Urinary bladder (tissue), 4 donors: Measurements from ENCODE around the gene PLEKHA6. TPM values are rescaled to one million over a fixed set of nuclear protein-coding genes. Genes with fewer than 3 reads are reported as not detected.
"Not testable (repeated sequence)": the region's sequence is repeated elsewhere in the genome, so short reads cannot be mapped to it uniquely, and the experiment has no call there.

Source experiments
- DNase-seq: peaks from one replicate; pipeline ENCODE4 v3.0.0-alpha.2; 2015; ENCODE audit errors: extremely low spot score
- H3K27ac ChIP-seq: one replicate; pipeline ENCODE4 v1.5.1; 2013; ENCODE audit warnings: low read depth, mild to moderate bottlenecking, moderate library complexity
- H3K36me3 ChIP-seq: one replicate; pipeline ENCODE4 v1.6.1; 2013; ENCODE audit warnings: mild to moderate bottlenecking, moderate library complexity; ENCODE audit not compliant: insufficient read depth
- H3K4me1 ChIP-seq: one replicate; pipeline ENCODE4 v1.6.1; 2013; ENCODE audit warnings: mild to moderate bottlenecking, moderate library complexity; ENCODE audit not compliant: insufficient read depth
- H3K4me3 ChIP-seq: one replicate; pipeline ENCODE4 v1.5.1; 2013; ENCODE audit warnings: low read depth, low read length
- WGBS: extraction: QIAGEN DNeasy Blood & Tissue Kit; methylation state at CpG from one replicate; pipeline ENCODE4 v1.1.7; 2013; 5-methylcytosine and 5-hydroxymethylcytosine counted together
- polyA plus RNA-seq: library from polyadenylated mRNA; stranded (reverse); fragments of 200-250 nt; gene quantifications from one replicate; pipeline ENCODE4 v1.2.3, GENCODE V29; 2013
- total RNA-seq: library from RNA; depleted of rRNA; stranded (reverse); fragments of >200 nt; gene quantifications from one replicate; pipeline ENCODE4 v1.2.3, GENCODE V29; 2014
- donor health status: healthy with polysubstance abuse.
- donor health status: healthy.

Gene PLEKHA6
- total and polyA plus RNA-seq, 2 donors, result 9.5 to 15.1 TPM

DNA sequence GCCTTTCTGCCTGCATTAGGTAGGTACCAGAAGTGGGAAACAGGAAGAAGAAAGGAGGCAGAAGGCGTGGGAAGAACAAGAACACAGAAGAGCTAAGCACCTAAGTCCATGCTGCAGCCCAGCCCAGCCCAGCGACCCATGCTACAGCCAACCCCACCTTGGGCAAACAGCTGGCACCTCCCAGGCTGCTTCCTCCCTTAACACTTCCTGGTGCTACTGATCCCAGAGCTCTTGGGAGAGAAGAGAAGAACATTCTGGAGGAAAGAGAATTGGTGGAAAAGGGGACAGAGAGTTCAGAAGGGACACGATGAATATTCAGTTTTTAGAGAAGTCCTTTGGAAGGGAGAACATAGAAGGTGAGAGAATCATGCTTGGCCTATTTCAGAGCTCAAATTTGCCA is 28.5 kb downstream of the PLEKHA6 start:
- H3K27ac ChIP-seq, result no peak overlapping the region
- no peak overlapping the region for H3K4me3 ChIP-seq
- DNase-seq, result no peak
- WGBS, result 79% methylated on average over 3 of the region's 3 CpGs
- H3K4me1 ChIP-seq, result no peaks in the 10 kb centered on the region
- H3K36me3 ChIP-seq, result no peaks in the 10 kb centered on the region

- not testable (repeated sequence) for H3K4me3 ChIP-seq, H3K27ac ChIP-seq, H3K4me1 ChIP-seq, DNase-seq, H3K36me3 ChIP-seq
- WGBS, result 93% methylated on average over 3 of the region's 3 CpGs
Observed at GRCh38 chr1:204327870-204328269, 31.9 kb downstream of the PLEKHA6 start.

- Histone ChIP-seq H3K36me3 (no peaks in the 10 kb centered on the region), H3K4me1 (no peaks in the 10 kb centered on the region), H3K27ac (no peak overlapping the region), H3K4me3 (no peak overlapping the region)
- DNase-seq, result no peak
- WGBS, result 72% methylated on average over 10 of the region's 10 CpGs
Observed at GRCh38 chr1:204327359-204327758, 32.4 kb downstream of the PLEKHA6 start.

DNA sequence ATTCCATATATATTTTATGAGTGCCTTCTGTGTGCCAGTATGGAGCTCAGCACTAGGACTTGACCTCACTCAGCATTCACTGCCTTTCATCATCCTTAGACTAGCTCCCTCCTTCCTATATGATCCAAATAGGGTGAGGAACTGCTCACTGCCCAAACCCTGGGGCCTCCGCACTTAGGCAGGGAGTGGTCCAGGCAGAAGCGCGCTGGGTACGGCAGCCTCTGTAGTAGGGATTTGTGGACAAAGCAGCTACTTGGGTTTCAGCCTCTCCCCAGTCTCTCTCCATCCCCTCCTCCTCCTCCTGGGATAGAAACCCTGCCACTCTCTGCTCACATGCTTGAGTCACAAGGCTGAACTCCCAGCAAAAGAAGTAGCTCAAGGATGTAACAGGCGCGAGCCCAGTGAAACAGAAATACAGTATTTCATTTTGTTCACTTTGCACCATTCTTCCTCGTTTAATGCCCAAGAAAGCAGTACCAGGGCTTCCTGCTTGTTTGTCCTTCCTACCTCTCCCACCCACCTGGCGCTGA is 32.9 kb downstream of the PLEKHA6 start:
- 85% methylated on average over 8 of the region's 8 CpGs for WGBS
- Histone ChIP-seq H3K36me3 (no peaks in the 10 kb centered on the region), H3K4me1 (no peaks in the 10 kb centered on the region), H3K4me3 (no peak overlapping the region), H3K27ac (no peak overlapping the region)
- no peak for DNase-seq

DNA sequence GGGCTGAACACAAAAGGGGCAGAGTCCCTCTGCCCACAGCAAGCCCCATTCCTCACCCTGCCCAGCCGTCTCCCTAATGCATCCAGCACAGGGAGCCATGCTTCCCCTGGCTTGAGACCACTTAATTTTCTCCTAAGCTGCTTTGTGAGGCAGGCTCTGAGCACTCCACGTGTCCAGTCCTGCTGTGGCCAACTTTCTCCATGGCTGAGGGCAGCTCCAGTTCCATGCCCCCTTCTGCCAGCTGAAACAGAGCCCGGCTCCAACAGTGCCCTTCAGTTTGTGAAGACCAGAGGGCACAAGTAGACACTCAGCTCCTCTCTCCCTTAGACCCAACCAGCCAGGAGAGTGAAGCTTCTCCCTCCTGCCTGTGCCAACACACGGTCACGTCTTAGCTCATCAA is 33.8 kb downstream of the PLEKHA6 start:
- no peak for DNase-seq
- Histone ChIP-seq H3K27ac (no peak overlapping the region), H3K4me3 (no peak overlapping the region), H3K4me1 (no peaks in the 10 kb centered on the region), H3K36me3 (no peaks in the 10 kb centered on the region)
- WGBS, result 94% methylated on average over 5 of the region's 5 CpGs

GRCh38 chr1:204323887-204324286 is 35.8 kb downstream of the PLEKHA6 start:
- no peaks in the 10 kb centered on the region for H3K36me3 ChIP-seq
- WGBS, result 52% methylated on average over 2 of the region's 2 CpGs
- DNase-seq, result no peak
- H3K27ac ChIP-seq, result no peak overlapping the region
- no peaks in the 10 kb centered on the region for H3K4me1 ChIP-seq
- H3K4me3 ChIP-seq, result no peak overlapping the region

GRCh38 chr1:204322339-204322868 is 37.3 kb downstream of the PLEKHA6 start:
- Histone ChIP-seq H3K4me3 (no peak overlapping the region), H3K27ac (no peak overlapping the region), H3K4me1 (no peaks in the 10 kb centered on the region), H3K36me3 (no peaks in the 10 kb centered on the region)
- DNase-seq, result no peak
- WGBS, result 85% methylated on average over 8 of the region's 8 CpGs

- Histone ChIP-seq H3K36me3 (no peaks in the 10 kb centered on the region), H3K4me3 (no peak overlapping the region), H3K4me1 (no peaks in the 10 kb centered on the region), H3K27ac (no peak overlapping the region)
- WGBS, result 43% methylated on average over 2 of the region's 2 CpGs
- no peak for DNase-seq
Observed at GRCh38 chr1:204321665-204322064, 38.1 kb downstream of the PLEKHA6 start.

GRCh38 chr1:204321051-204321450 is 38.7 kb downstream of the PLEKHA6 start:
- H3K4me1 ChIP-seq, result no peaks in the 10 kb centered on the region
- H3K4me3 ChIP-seq, result no peak overlapping the region
- no peak overlapping the region for H3K27ac ChIP-seq
- H3K36me3 ChIP-seq, result no peaks in the 10 kb centered on the region
- WGBS, result 96% methylated on average over 2 of the region's 2 CpGs
- no peak for DNase-seq

- no peak for DNase-seq
- Histone ChIP-seq H3K4me1 (no peaks in the 10 kb centered on the region), H3K4me3 (no peak overlapping the region), H3K36me3 (no peaks in the 10 kb centered on the region), H3K27ac (no peak overlapping the region)
- 57% methylated on average over 5 of the region's 5 CpGs for WGBS
Observed at GRCh38 chr1:204320382-204320804, 39.3 kb downstream of the PLEKHA6 start.

GRCh38 chr1:204319462-204319861 is 40.3 kb downstream of the PLEKHA6 start:
- Histone ChIP-seq H3K27ac (no peak overlapping the region), H3K4me1 (no peaks in the 10 kb centered on the region), H3K4me3 (no peak overlapping the region), H3K36me3 (no peaks in the 10 kb centered on the region)
- 61% methylated on average over 6 of the region's 6 CpGs for WGBS
- no peak for DNase-seq

GRCh38 chr1:204319027-204319426 is 40.7 kb downstream of the PLEKHA6 start:
- H3K27ac ChIP-seq, result no peak overlapping the region

DNA sequence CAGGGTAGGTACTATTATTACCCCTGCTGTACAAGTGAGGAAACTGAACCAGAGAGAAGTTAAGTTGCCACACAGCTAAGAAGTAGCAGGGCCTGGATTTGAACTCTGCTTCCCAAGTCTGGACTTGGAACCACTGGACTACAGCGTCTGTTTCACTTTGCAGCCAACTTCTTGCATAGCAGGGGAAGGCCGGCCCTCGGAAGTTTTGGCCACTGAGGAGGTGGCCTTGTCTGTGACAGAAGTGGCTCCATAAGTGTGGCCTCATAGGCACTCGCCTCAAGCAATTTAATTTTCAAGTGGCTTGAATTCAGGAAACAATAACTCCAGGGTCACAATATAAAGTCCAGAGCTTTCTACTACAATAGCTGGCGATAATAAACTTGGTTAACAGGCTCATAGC is 41.4 kb downstream of the PLEKHA6 start:
- Histone ChIP-seq H3K4me1 (no peaks in the 10 kb centered on the region), H3K4me3 (no peak overlapping the region), H3K36me3 (no peaks in the 10 kb centered on the region), H3K27ac (no peak overlapping the region)
- no peak for DNase-seq
- 94% methylated on average over 5 of the region's 5 CpGs for WGBS

More at GRCh38 chr1:204319027-204319426, 40.7 kb downstream of the PLEKHA6 start:
- DNase-seq, result no peak
- no peaks in the 10 kb centered on the region for H3K4me1 ChIP-seq
- no peaks in the 10 kb centered on the region for H3K36me3 ChIP-seq
- 81% methylated on average over 5 of the region's 5 CpGs for WGBS
- H3K4me3 ChIP-seq, result no peak overlapping the region

- WGBS, result 68% methylated on average over 5 of the region's 5 CpGs
- no peak overlapping the region for H3K27ac ChIP-seq
- no peaks in the 10 kb centered on the region for H3K4me1 ChIP-seq
- H3K4me3 ChIP-seq, result no peak overlapping the region
- no peak for DNase-seq
- no peaks in the 10 kb centered on the region for H3K36me3 ChIP-seq
Observed at GRCh38 chr1:204317170-204317569, 42.6 kb downstream of the PLEKHA6 start.

GRCh38 chr1:204316164-204316563 is 43.6 kb downstream of the PLEKHA6 start:
- Histone ChIP-seq H3K4me3 (no peak overlapping the region), H3K36me3 (no peaks in the 10 kb centered on the region), H3K4me1 (no peaks in the 10 kb centered on the region), H3K27ac (no peak overlapping the region)
- DNase-seq, result no peak
- WGBS, result 80% methylated on average over 6 of the region's 6 CpGs
